Measurements from ENCODE around the gene ANO1. TPM values are rescaled to one million over a fixed set of nuclear protein-coding genes. Genes with fewer than 3 reads are reported as not detected.

Gene ANO1
- total RNA-seq, 1 donor from 2014 or later, result 1.1 TPM

- no peak for DNase-seq (ENCODE audit: low read depth)
- H3K4me3 ChIP-seq (ENCODE audit: low read depth, low read length), result no peak overlapping the region
- no peaks in the 10 kb centered on the region for H3K36me3 ChIP-seq (ENCODE audit: control insufficient read depth, insufficient read depth, low read length)
- no peak for TF ChIP-seq CTCF (IDR thresholded peaks at IDR 0.05; ENCODE audit: insufficient read depth, low read length, poor library complexity, severe bottlenecking)
- H3K27me3 ChIP-seq (ENCODE audit: control insufficient read depth, insufficient read depth, low read length), result peaks cover 48% of the 10 kb centered on the region
These were observed 1.6 kb upstream of the ANO1 start for GRCh38 chr11:70076461-70076931.

GRCh38 chr11:70077411-70078094, 564 bp upstream of the ANO1 start:
- Histone ChIP-seq H3K36me3 (ENCODE audit: control insufficient read depth, insufficient read depth, low read length) (no peaks in the 10 kb centered on the region), H3K4me3 (ENCODE audit: low read depth, low read length) (no peak overlapping the region), H3K27me3 (ENCODE audit: control insufficient read depth, insufficient read depth, low read length) (peaks cover 46% of the 10 kb centered on the region)
- no peak for TF ChIP-seq CTCF (IDR thresholded peaks at IDR 0.05; ENCODE audit: insufficient read depth, low read length, poor library complexity, severe bottlenecking)
- DNase-seq (ENCODE audit: low read depth), result no peak

GRCh38 chr11:70078781-70079616, 882 bp downstream of the ANO1 start:
- DNase-seq (ENCODE audit: low read depth), result no peak
- Histone ChIP-seq H3K27me3 (ENCODE audit: control insufficient read depth, insufficient read depth, low read length) (peaks cover 44% of the 10 kb centered on the region), H3K4me3 (ENCODE audit: low read depth, low read length) (no peak overlapping the region), H3K36me3 (ENCODE audit: control insufficient read depth, insufficient read depth, low read length) (no peaks in the 10 kb centered on the region)
- TF ChIP-seq CTCF (IDR thresholded peaks at IDR 0.05; ENCODE audit: insufficient read depth, low read length, poor library complexity, severe bottlenecking), result no peak

- peaks cover 40% of the 10 kb centered on the region for H3K27me3 ChIP-seq (ENCODE audit: control insufficient read depth, insufficient read depth, low read length)
- H3K4me3 ChIP-seq (ENCODE audit: low read depth, low read length), result no peak overlapping the region
- no peak for DNase-seq (ENCODE audit: low read depth)
- no peak for TF ChIP-seq CTCF (IDR thresholded peaks at IDR 0.05; ENCODE audit: insufficient read depth, low read length, poor library complexity, severe bottlenecking)
- H3K36me3 ChIP-seq (ENCODE audit: control insufficient read depth, insufficient read depth, low read length), result no peaks in the 10 kb centered on the region
These were observed 1.6 kb downstream of the ANO1 start for GRCh38 chr11:70079691-70080090.

GRCh38 chr11:70080763-70081162, 2.6 kb downstream of the ANO1 start:
- no peak for DNase-seq (ENCODE audit: low read depth)
- TF ChIP-seq CTCF (IDR thresholded peaks at IDR 0.05; ENCODE audit: insufficient read depth, low read length, poor library complexity, severe bottlenecking), result no peak
- H3K4me3 ChIP-seq (ENCODE audit: low read depth, low read length), result no peak overlapping the region
- H3K36me3 ChIP-seq (ENCODE audit: control insufficient read depth, insufficient read depth, low read length), result no peaks in the 10 kb centered on the region
- H3K27me3 ChIP-seq (ENCODE audit: control insufficient read depth, insufficient read depth, low read length), result peaks cover 40% of the 10 kb centered on the region
